ENCODE data around the gene MB21D2.
"Not testable (repeated sequence)": the region's sequence is repeated elsewhere in the genome, so short reads cannot be mapped to it uniquely, and the experiment has no call there.

Gene MB21D2

GRCh38 chr3:192917404-192918274 lies at the start of gene MB21D2:
Gene MB21D2 (minus strand): TSS chr3:192917856. CDS start chr3:192917840, 16 bp downstream.
- DNase-seq (ENCODE audit: low read depth, low spot score) = peak; percentile 16

GRCh38 chr3:192964959-192965719 lies 47.5 kb upstream of the MB21D2 start:
- not testable (repeated sequence) for DNase-seq (ENCODE audit: low read depth, low spot score)

- no peak for DNase-seq (ENCODE audit: low read depth, low spot score)
Measured at GRCh38 chr3:192959773-192960172, 42.1 kb upstream of the MB21D2 start.

GRCh38 chr3:192958219-192958872 lies 40.7 kb upstream of the MB21D2 start:
- no peak for DNase-seq (ENCODE audit: low read depth, low spot score)

- DNase-seq (ENCODE audit: low read depth, low spot score) = no peak
Measured at GRCh38 chr3:192957441-192958021, 39.9 kb upstream of the MB21D2 start.

- no peak for DNase-seq (ENCODE audit: low read depth, low spot score)
Measured at GRCh38 chr3:192953926-192954325, 36.3 kb upstream of the MB21D2 start.

GRCh38 chr3:192947421-192947820 lies 29.8 kb upstream of the MB21D2 start:
- DNase-seq (ENCODE audit: low read depth, low spot score) = no peak

GRCh38 chr3:192943393-192943792 lies 25.7 kb upstream of the MB21D2 start:
- DNase-seq (ENCODE audit: low read depth, low spot score) = no peak

GRCh38 chr3:192942625-192943024 lies 25.0 kb upstream of the MB21D2 start:
- DNase-seq (ENCODE audit: low read depth, low spot score) = no peak

- DNase-seq (ENCODE audit: low read depth, low spot score) = no peak
Measured at GRCh38 chr3:192940129-192940528, 22.5 kb upstream of the MB21D2 start.

GRCh38 chr3:192935441-192935840 lies 17.8 kb upstream of the MB21D2 start:
- no peak for DNase-seq (ENCODE audit: low read depth, low spot score)

GRCh38 chr3:192933779-192934460 lies 16.3 kb upstream of the MB21D2 start:
- DNase-seq (ENCODE audit: low read depth, low spot score) = no peak

GRCh38 chr3:192933259-192933658 lies 15.6 kb upstream of the MB21D2 start:
- no peak for DNase-seq (ENCODE audit: low read depth, low spot score)

GRCh38 chr3:192931825-192932224 lies 14.2 kb upstream of the MB21D2 start:
- no peak for DNase-seq (ENCODE audit: low read depth, low spot score)

- no peak for DNase-seq (ENCODE audit: low read depth, low spot score)
Measured at GRCh38 chr3:192930577-192930976, 12.9 kb upstream of the MB21D2 start.

GRCh38 chr3:192929755-192930547 lies 12.3 kb upstream of the MB21D2 start:
- no peak for DNase-seq (ENCODE audit: low read depth, low spot score)

- DNase-seq (ENCODE audit: low read depth, low spot score) = no peak
Measured at GRCh38 chr3:192929146-192929545, 11.5 kb upstream of the MB21D2 start.

- DNase-seq (ENCODE audit: low read depth, low spot score) = no peak
Measured at GRCh38 chr3:192928720-192929119, 11.1 kb upstream of the MB21D2 start.

GRCh38 chr3:192928016-192928415 lies 10.4 kb upstream of the MB21D2 start:
- no peak for DNase-seq (ENCODE audit: low read depth, low spot score)

- DNase-seq (ENCODE audit: low read depth, low spot score) = no peak
Measured at GRCh38 chr3:192927016-192927415, 9.4 kb upstream of the MB21D2 start.
